GM23338 (cell line): ENCODE results near the gene TIE1. TPM values are rescaled to one million over a fixed set of nuclear protein-coding genes. Genes with fewer than 3 reads are reported as not detected.

Experiments used
- EZH2phosphoT487 ChIP-seq: fragments of 200-600 bp; sonication (generic); IDR thresholded peaks from one replicate; pipeline ENCODE4 v1.8.1; 2018; ENCODE audit warnings: antibody characterized with exemption; ENCODE audit not compliant: unreplicated experiment
- NANOG ChIP-seq: IDR thresholded peaks from 2 replicates; pipeline ENCODE4 v1.6.1; 2016; ENCODE audit warnings: antibody characterized with exemption, borderline replicate concordance
- STAT1 ChIP-seq: IDR thresholded peaks from one replicate; pipeline ENCODE4 v1.6.1; 2016; ENCODE audit warnings: antibody characterized with exemption; ENCODE audit not compliant: unreplicated experiment
- ZNF114 ChIP-seq: fragments of 250-450 bp; sonication (Bioruptor Pico); IDR thresholded peaks from 2 replicates; pipeline ENCODE4 v1.5.0; 2020; ENCODE audit warnings: mild to moderate bottlenecking, moderate library complexity
- ZNF331 ChIP-seq: fragments of 250-450 bp; sonication (Bioruptor Pico); IDR thresholded peaks from 2 replicates; pipeline ENCODE4 v1.5.0; 2020; ENCODE audit warnings: low read depth, mild to moderate bottlenecking, moderate library complexity
- polyA plus RNA-seq: library from polyadenylated mRNA; unstranded; fragments of >200 nt; fragmentation: Nextera tagmentation; extraction: Ambion mirVana; gene quantifications from 2 replicates; pipeline ENCODE4 v1.2.1, GENCODE V29; 2016
- total RNA-seq: library from RNA; depleted of rRNA; stranded (reverse); fragments of >200 nt; shearing (Covaris generic); gene quantifications from 2 replicates; pipeline ENCODE4 v1.2.3, GENCODE V29; 2014
- TF ChIP-seq, protein P1 (sequence below): fragments of 250-450 bp; sonication (Bioruptor Pico); IDR thresholded peaks from 2 replicates; pipeline ENCODE4 v1.5.0; 2020; ENCODE audit warnings: mild to moderate bottlenecking, moderate library complexity
- TF ChIP-seq, protein P2 (sequence below): IDR thresholded peaks from 2 replicates; pipeline ENCODE4 v1.6.1; 2016; ENCODE audit warnings: antibody characterized with exemption

TIE1 gene
- total and polyA plus RNA-seq, 2 experiments from 2014 or later, result 0.37 to 2.3 TPM

DNA sequence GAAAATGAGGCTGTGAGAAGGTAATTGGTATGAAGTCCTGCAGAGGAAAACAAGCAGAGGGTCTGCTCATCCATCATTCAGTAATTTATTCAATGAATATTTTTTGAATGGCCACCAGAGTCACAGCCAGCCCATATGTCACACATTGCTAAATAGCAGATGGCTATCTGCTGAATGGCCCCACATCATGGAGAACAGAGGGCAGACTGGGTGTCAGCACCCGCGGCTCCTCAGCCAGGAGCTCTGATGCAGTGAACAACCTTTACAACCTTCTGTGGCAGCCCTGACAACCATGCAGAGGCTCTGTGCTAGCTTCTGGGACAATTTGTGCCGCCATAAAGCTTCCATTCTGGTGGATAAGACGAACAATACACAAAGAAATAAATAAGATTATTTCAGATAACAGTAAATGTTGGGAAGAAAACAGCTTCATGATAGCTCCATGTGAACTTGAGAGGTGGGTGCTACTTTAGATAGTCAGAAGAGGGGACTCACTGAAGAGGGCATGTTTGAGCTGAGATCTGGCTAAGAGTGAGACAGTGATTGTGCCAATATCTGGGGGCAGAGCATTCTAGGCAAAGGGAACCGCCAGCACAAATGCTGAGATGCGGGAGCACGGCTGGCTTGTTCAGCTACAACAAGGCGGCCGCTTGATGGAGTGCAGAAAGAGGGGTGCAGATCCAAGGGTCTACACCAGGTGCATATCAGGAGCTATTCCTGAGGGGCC, 12.6 kb upstream of the TIE1 start (continued):
- TF ChIP-seq, protein P1, sequence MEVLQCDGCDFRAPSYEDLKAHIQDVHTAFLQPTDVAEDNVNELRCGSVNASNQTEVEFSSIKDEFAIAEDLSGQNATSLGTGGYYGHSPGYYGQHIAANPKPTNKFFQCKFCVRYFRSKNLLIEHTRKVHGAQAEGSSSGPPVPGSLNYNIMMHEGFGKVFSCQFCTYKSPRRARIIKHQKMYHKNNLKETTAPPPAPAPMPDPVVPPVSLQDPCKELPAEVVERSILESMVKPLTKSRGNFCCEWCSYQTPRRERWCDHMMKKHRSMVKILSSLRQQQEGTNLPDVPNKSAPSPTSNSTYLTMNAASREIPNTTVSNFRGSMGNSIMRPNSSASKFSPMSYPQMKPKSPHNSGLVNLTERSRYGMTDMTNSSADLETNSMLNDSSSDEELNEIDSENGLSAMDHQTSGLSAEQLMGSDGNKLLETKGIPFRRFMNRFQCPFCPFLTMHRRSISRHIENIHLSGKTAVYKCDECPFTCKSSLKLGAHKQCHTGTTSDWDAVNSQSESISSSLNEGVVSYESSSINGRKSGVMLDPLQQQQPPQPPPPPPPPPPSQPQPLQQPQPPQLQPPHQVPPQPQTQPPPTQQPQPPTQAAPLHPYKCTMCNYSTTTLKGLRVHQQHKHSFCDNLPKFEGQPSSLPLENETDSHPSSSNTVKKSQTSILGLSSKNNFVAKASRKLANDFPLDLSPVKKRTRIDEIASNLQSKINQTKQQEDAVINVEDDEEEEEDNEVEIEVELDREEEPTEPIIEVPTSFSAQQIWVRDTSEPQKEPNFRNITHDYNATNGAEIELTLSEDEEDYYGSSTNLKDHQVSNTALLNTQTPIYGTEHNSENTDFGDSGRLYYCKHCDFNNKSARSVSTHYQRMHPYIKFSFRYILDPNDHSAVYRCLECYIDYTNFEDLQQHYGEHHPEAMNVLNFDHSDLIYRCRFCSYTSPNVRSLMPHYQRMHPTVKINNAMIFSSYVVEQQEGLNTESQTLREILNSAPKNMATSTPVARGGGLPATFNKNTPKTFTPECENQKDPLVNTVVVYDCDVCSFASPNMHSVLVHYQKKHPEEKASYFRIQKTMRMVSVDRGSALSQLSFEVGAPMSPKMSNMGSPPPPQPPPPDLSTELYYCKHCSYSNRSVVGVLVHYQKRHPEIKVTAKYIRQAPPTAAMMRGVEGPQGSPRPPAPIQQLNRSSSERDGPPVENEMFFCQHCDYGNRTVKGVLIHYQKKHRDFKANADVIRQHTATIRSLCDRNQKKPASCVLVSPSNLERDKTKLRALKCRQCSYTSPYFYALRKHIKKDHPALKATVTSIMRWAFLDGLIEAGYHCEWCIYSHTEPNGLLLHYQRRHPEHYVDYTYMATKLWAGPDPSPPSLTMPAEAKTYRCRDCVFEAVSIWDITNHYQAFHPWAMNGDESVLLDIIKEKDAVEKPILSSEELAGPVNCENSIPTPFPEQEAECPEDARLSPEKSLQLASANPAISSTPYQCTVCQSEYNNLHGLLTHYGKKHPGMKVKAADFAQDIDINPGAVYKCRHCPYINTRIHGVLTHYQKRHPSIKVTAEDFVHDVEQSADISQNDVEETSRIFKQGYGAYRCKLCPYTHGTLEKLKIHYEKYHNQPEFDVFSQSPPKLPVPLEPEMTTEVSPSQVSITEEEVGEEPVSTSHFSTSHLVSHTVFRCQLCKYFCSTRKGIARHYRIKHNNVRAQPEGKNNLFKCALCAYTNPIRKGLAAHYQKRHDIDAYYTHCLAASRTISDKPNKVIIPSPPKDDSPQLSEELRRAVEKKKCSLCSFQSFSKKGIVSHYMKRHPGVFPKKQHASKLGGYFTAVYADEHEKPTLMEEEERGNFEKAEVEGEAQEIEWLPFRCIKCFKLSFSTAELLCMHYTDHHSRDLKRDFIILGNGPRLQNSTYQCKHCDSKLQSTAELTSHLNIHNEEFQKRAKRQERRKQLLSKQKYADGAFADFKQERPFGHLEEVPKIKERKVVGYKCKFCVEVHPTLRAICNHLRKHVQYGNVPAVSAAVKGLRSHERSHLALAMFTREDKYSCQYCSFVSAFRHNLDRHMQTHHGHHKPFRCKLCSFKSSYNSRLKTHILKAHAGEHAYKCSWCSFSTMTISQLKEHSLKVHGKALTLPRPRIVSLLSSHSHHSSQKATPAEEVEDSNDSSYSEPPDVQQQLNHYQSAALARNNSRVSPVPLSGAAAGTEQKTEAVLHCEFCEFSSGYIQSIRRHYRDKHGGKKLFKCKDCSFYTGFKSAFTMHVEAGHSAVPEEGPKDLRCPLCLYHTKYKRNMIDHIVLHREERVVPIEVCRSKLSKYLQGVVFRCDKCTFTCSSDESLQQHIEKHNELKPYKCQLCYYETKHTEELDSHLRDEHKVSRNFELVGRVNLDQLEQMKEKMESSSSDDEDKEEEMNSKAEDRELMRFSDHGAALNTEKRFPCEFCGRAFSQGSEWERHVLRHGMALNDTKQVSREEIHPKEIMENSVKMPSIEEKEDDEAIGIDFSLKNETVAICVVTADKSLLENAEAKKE (CRISPR knock-in tag), result no peak
- TF ChIP-seq EZH2phosphoT487 (no peak), ZNF114 (CRISPR knock-in tag) (no peak), NANOG (no peak), STAT1 (no peak), ZNF331 (no peak)
- TF ChIP-seq, protein P2, sequence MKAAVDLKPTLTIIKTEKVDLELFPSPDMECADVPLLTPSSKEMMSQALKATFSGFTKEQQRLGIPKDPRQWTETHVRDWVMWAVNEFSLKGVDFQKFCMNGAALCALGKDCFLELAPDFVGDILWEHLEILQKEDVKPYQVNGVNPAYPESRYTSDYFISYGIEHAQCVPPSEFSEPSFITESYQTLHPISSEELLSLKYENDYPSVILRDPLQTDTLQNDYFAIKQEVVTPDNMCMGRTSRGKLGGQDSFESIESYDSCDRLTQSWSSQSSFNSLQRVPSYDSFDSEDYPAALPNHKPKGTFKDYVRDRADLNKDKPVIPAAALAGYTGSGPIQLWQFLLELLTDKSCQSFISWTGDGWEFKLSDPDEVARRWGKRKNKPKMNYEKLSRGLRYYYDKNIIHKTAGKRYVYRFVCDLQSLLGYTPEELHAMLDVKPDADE, result no peak
